DOHH2 (cell line): ENCODE data around the gene LRMDA.

Experiments
- H3F3A ChIP-seq: fragments of 200-600 bp; sonication (generic), shearing (Covaris generic); 2 replicates; pipeline ENCODE4 v1.6.0; 2016; ENCODE audit warnings: antibody characterized with exemption, mild to moderate bottlenecking; ENCODE audit not compliant: control insufficient read depth, insufficient read depth
- H3K27ac ChIP-seq: fragments of 200-600 bp; sonication (generic); 2 replicates; pipeline ENCODE4 v1.5.1; 2014; ENCODE audit warnings: low read depth, mild to moderate bottlenecking, low read length, moderate library complexity
- H3K27me3 ChIP-seq: fragments of 200-600 bp; sonication (generic); 2 replicates; pipeline ENCODE4 v1.6.1; 2014; ENCODE audit warnings: mild to moderate bottlenecking, low read length, mixed read lengths; ENCODE audit not compliant: control insufficient read depth
- H3K36me3 ChIP-seq: fragments of 200-600 bp; sonication (generic); 2 replicates; pipeline ENCODE4 v1.6.1; 2014; ENCODE audit warnings: mild to moderate bottlenecking, low read length, moderate library complexity, mixed read lengths; ENCODE audit not compliant: control insufficient read depth
- H3K4me1 ChIP-seq: fragments of 200-600 bp; sonication (generic); 2 replicates; pipeline ENCODE4 v1.6.1; 2014; ENCODE audit warnings: mild to moderate bottlenecking, low read length, mixed read lengths; ENCODE audit not compliant: control insufficient read depth
- H3K4me2 ChIP-seq: fragments of 200-600 bp; sonication (generic); 2 replicates; pipeline ENCODE4 v1.6.0; 2014; ENCODE audit warnings: mild to moderate bottlenecking, low read length, moderate library complexity
- H3K4me3 ChIP-seq: fragments of 200-600 bp; sonication (generic); 2 replicates; pipeline ENCODE4 v1.5.1; 2014; ENCODE audit warnings: mild to moderate bottlenecking, low read length, mixed read lengths
- H3K79me2 ChIP-seq: fragments of 200-600 bp; sonication (generic); 2 replicates; pipeline ENCODE4 v1.6.1; 2014; ENCODE audit warnings: mild to moderate bottlenecking, low read length, mixed read lengths; ENCODE audit not compliant: control insufficient read depth
- H3K9me2 ChIP-seq: fragments of 200-600 bp; sonication (generic); replicated peaks from 2 replicates; pipeline ENCODE4 v1.6.1; 2014; ENCODE audit warnings: mild to moderate bottlenecking, low read length, mixed read lengths; ENCODE audit not compliant: control insufficient read depth
- H3K9me3 ChIP-seq: fragments of 200-600 bp; sonication (generic); 2 replicates; pipeline ENCODE4 v1.6.1; 2014; ENCODE audit warnings: antibody characterized with exemption, low read length, mixed read lengths; ENCODE audit not compliant: control insufficient read depth, insufficient read depth
- H4K20me1 ChIP-seq: fragments of 200-600 bp; sonication (generic); 2 replicates; pipeline ENCODE4 v1.6.0; 2014; ENCODE audit warnings: low read depth, mild to moderate bottlenecking, antibody characterized with exemption, low read length, moderate library complexity; ENCODE audit not compliant: control insufficient read depth, insufficient read depth
- CTCF ChIP-seq: fragments of 200-600 bp; sonication (generic); IDR thresholded peaks from one replicate; pipeline ENCODE4 v1.5.1; 2014; ENCODE audit warnings: antibody characterized with exemption, mild to moderate bottlenecking, low read depth, low read length; ENCODE audit not compliant: poor library complexity, severe bottlenecking
- EZH2phosphoT487 ChIP-seq: fragments of 200-600 bp; sonication (generic); IDR thresholded peaks from 2 replicates; pipeline ENCODE4 v1.6.1; 2017; ENCODE audit warnings: borderline replicate concordance, mild to moderate bottlenecking, antibody characterized with exemption, low read length, moderate library complexity, mixed read lengths

The LRMDA gene

GRCh38 chr10:75739414-75740143 is 308.2 kb downstream of the LRMDA start:
- Histone ChIP-seq H3K4me1 (no peaks in the 10 kb centered on the region), H3K4me3 (no peak overlapping the region), H3K9me2 (no peaks in the 10 kb centered on the region), H4K20me1 (no peaks in the 10 kb centered on the region), H3K36me3 (no peaks in the 10 kb centered on the region), H3K79me2 (no peaks in the 10 kb centered on the region), H3K9me3 (no peaks in the 10 kb centered on the region), H3K4me2 (no peak overlapping the region), H3K27me3 (no peaks in the 10 kb centered on the region), H3F3A (no peaks in the 10 kb centered on the region), H3K27ac (no peak overlapping the region)
- TF ChIP-seq CTCF (no peak), EZH2phosphoT487 (no peak)

- no peak overlapping the region for H3K4me3 ChIP-seq
- H3K27me3 ChIP-seq, result no peaks in the 10 kb centered on the region
- no peaks in the 10 kb centered on the region for H3K9me2 ChIP-seq
- no peaks in the 10 kb centered on the region for H3F3A ChIP-seq
- H4K20me1 ChIP-seq, result no peaks in the 10 kb centered on the region
- no peaks in the 10 kb centered on the region for H3K4me1 ChIP-seq
- no peak overlapping the region for H3K4me2 ChIP-seq
- TF ChIP-seq EZH2phosphoT487, result no peak
- no peak for TF ChIP-seq CTCF
- H3K9me3 ChIP-seq, result no peaks in the 10 kb centered on the region
- H3K36me3 ChIP-seq, result no peaks in the 10 kb centered on the region
- no peak overlapping the region for H3K27ac ChIP-seq
- no peaks in the 10 kb centered on the region for H3K79me2 ChIP-seq
Observed at GRCh38 chr10:75740541-75740940, 309.1 kb downstream of the LRMDA start.

GRCh38 chr10:75742355-75742754 is 310.9 kb downstream of the LRMDA start:
- no peak overlapping the region for H3K4me2 ChIP-seq
- no peaks in the 10 kb centered on the region for H4K20me1 ChIP-seq
- no peak overlapping the region for H3K4me3 ChIP-seq
- TF ChIP-seq CTCF (no peak), EZH2phosphoT487 (no peak)
- H3K79me2 ChIP-seq, result no peaks in the 10 kb centered on the region
- H3K9me2 ChIP-seq, result no peaks in the 10 kb centered on the region
- no peaks in the 10 kb centered on the region for H3K36me3 ChIP-seq
- no peak overlapping the region for H3K27ac ChIP-seq
- H3K4me1 ChIP-seq, result no peaks in the 10 kb centered on the region
- no peaks in the 10 kb centered on the region for H3K9me3 ChIP-seq
- no peaks in the 10 kb centered on the region for H3F3A ChIP-seq
- H3K27me3 ChIP-seq, result no peaks in the 10 kb centered on the region
